HG03045 (cell line): ENCODE data around the gene CST9.
"Not testable (repeated sequence)": the region's sequence is repeated elsewhere in the genome, so short reads cannot be mapped to it uniquely, and the experiment has no call there.

ENCODE experiments used
- ATAC-seq: cut with Tn5 transposase; IDR thresholded peaks from one replicate; pipeline ENCODE4 v1.9.1; 2021; ENCODE audit warnings: mild to moderate bottlenecking, moderate library complexity; ENCODE audit not compliant: unreplicated experiment

The CST9 gene

DNA sequence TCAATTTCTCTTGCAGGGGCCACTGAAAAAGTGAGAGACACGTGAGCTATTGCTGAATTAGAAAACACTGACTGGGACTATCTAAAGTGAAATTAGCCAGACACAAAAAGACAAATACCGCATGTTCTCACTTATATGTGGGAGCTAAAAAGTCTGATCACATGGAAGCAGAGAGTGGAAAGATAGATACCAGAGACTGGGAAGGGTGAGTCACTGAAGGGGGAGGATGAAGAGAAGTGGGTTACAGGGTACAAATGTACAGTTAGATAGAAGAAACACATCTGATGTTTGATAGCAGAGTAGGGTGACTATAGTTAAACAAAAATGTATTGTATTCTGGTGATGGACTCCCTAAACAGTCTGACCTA, 18.6 kb upstream of the CST9 start:
- ATAC-seq, result no peak

- ATAC-seq, result no peak
These were observed 18.1 kb upstream of the CST9 start for GRCh38 chr20:23623666-23624323.

- ATAC-seq, result no peak
These were observed 17.2 kb upstream of the CST9 start for GRCh38 chr20:23622839-23623343.

- not testable (repeated sequence) for ATAC-seq
These were observed 16.7 kb upstream of the CST9 start for GRCh38 chr20:23622401-23622800.

- ATAC-seq, result not testable (repeated sequence)
These were observed 15.1 kb upstream of the CST9 start for GRCh38 chr20:23620670-23621386.

GRCh38 chr20:23614163-23614562, 8.4 kb upstream of the CST9 start:
- ATAC-seq, result no peak

- ATAC-seq, result no peak
These were observed 8.0 kb upstream of the CST9 start for GRCh38 chr20:23613676-23614075.

GRCh38 chr20:23612396-23612795, 6.7 kb upstream of the CST9 start:
- no peak for ATAC-seq

DNA sequence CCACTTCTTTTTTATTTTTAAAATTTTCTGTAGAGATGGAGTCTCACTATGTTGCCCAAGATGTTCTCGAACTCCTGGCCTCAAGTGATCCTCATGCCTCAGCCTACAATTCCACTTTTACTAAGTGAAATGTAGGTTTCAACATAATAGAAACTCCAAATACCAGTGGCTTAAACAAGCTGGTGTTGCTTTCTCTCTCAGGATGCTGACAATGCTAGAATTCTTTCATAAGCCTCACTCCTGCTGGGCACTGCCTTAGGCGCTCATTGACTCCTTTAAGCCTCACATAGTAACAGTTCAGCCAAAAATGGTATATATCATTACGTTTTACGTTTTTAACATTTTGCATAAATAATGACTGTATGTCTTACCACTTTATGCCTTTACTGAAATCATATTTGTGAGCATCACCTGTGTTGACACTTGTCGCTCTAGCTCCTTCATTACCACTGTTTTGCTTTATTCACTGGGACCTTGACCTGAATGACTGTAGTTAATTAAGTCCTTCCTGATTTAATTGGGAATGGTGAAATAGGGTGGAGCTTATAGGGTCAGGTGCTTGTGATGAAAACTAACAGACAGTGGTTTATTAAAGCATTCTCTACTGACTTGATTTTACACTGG, 3.9 kb upstream of the CST9 start:
- ATAC-seq, result no peak

DNA sequence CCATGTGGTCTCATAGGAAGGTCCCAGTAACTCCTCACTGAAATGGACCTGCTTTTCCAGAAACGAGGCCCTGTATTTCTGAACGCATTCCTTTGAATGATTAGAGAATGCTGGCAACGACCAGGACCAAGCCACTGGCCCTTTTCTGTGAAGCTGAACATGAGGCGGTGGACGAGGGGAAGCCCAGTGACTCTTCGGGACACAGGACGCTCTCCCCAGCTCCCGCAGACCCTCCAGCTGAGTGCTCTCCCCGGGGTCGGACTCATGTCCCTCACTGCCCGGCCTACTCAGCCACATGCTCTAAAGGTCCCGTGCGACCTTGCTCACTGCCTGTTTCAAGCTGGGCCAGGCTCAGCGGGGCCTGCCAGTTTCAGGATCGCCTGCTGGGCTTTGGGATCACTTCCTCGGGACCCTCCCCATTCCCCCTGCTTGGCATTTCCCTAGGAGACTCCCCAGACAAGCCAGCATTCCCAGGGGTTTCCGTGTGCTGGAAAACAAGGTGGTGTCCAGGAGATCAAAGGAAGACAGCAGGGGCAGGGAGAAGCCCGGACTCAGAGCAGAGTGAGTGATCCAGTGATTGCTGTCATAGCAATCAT, 2.6 kb upstream of the CST9 start:
- ATAC-seq, result no peak

GRCh38 chr20:23607497-23608245, 2.0 kb upstream of the CST9 start:
- ATAC-seq, result no peak

DNA sequence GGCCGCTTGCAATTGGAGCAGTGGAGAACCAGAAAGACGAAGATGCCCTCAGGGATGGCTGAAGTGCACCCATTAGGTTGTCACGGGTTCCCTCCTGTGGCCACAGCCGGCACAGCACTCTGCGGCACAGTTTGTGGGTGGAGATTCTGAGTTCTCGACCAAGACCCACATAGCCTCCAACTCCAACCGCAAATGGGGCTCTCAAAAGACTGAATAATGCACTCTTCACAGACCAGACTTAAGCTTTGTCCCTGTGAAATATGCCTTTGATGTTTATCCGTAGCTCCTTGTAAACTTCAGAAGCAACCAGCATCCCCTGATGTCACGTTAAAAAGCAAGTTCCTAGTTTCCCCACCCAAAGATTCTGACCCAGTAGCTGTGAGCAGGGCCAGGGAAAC, 934 bp upstream of the CST9 start:
- ATAC-seq, result no peak

GRCh38 chr20:23604306-23604705, 1.4 kb downstream of the CST9 start:
- ATAC-seq, result no peak

DNA sequence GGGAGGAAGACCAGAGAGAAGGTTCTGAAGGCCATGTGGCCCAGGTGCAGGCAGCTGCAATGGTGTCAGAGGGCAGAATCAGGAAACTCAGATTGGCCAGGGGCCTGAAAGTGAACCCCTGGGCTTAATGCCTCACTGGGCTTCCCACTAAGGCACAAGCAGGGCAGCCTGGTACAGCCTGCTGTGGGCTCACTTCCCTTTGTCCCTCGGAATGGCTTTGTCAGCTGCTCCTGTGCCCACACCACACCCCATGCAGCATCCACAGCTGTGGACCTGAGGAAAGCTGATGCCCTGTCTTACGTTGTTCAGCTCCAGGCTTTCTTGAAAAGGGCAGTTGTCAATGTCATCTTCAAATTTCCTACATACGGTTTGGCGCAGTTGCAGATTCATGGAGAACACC, 2.4 kb downstream of the CST9 start:
- ATAC-seq, result no peak

DNA sequence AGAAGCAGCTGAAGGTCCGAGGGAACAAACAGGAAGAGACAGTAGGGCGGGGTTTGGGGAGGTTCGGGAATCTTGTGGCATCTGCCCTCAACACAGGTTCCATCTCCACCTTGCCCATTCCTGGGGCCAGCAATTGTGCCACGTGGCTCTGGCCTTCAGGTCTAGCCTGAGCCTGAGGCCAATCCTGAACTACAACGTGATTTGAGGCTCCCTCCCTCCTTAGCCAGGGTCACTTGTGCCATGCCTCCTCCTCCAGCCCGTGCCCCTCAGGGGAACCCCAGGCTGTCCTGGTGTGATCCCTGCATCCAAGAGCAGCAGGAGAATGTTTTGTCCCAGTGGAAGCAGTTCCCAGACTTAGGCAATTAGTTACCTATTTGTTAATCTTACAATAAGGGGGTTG, 3.0 kb downstream of the CST9 start:
- ATAC-seq, result no peak

GRCh38 chr20:23602241-23602640, 3.5 kb downstream of the CST9 start:
- no peak for ATAC-seq

- no peak for ATAC-seq
These were observed 4.0 kb downstream of the CST9 start for GRCh38 chr20:23601715-23602114.

DNA sequence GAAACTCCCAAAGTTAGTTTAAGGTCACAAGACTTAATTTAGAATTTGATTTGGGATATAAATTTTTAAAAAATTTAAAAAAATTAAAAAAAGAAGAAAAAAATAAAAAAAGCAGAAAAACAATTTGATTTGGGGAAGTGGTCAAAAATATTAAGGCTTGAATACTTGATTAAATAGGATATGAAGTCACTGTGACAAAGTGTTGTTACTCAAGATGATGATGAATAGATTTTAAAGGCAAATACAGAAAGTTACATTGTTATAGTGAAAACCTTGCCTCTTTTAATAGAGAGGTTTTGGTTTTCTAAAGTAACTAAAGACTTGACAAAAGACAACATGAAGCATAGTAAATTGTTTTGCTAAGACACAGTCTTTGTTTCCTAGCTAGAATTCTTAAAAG, 7.2 kb downstream of the CST9 start:
- ATAC-seq, result no peak

GRCh38 chr20:23596579-23597250, 9.0 kb downstream of the CST9 start:
- ATAC-seq, result no peak

DNA sequence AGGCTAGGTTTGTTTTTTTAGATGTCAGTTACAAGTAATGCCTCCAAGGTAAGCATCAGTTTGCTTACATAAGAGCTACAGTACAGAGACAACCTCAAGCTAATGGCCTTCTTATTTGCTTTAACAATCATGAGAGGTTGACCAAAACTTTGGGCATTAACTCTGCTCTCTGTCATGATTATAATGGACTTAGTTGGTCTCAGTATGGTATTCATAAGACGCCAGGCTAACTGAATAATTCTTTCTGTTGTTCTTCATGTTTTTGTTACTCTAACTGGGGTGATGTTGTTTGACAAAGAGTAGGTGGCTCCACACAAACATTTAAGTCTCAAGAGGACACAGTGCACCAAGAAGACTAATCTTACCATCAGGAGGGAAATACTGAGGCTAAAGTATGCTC, 9.8 kb downstream of the CST9 start:
- ATAC-seq, result no peak
